IMR-90 (cell line): ENCODE results near the gene CDC42BPA. TPM values are rescaled to one million over a fixed set of nuclear protein-coding genes. Genes with fewer than 3 reads are reported as not detected.

Experiments
- ATAC-seq: fragments of 200-7000 bp; cut with Tn5 transposase; 2 replicates; pipeline ENCODE4 v1.9.1; 2020; ENCODE audit warnings: low read depth, mild to moderate bottlenecking, moderate library complexity
- BruUV-seq: library from RNA; stranded (reverse); fragments of 400-500 nt; replicated peaks from 2 replicates; lab custom pipeline; 2021; lab: Mats Ljungman, UMichigan
- CTCF ChIA-PET: fragments of 300-600 bp; formaldehyde crosslinking; extraction: SDS; loops from one replicate; lab custom pipeline; 2021; ENCODE audit warnings: antibody characterized with exemption; lab: Yijun Ruan, JAX
- POLR2A ChIA-PET: fragments of 300-600 bp; sonication (Branson Sonifier 250); formaldehyde crosslinking; loops from one replicate; lab custom pipeline; 2022; ENCODE audit warnings: antibody characterized with exemption; ENCODE audit not compliant: unreplicated experiment; lab: Charles Lee
- DNase-seq: peaks from one replicate; pipeline ENCODE4 v3.0.0; 2013
- H2AFZ ChIP-seq: replicated peaks from 2 replicates; pipeline ENCODE3; 2013; ENCODE audit warnings: low read length, mild to moderate bottlenecking; ENCODE audit not compliant: poor library complexity
- H2AK5ac ChIP-seq: 2 replicates; pipeline ENCODE4 v1.6.1; 2013; ENCODE audit warnings: low read depth, low read length, inconsistent platforms
- H2AK9ac ChIP-seq: replicated peaks from 2 replicates; pipeline ENCODE3; 2013; ENCODE audit warnings: mild to moderate bottlenecking, low read depth, low read length, moderate library complexity; ENCODE audit not compliant: poor library complexity
- H2BK120ac ChIP-seq: 2 replicates; pipeline ENCODE4 v1.6.1; 2013; ENCODE audit warnings: low read depth, low read length, inconsistent platforms
- H2BK15ac ChIP-seq: 3 replicates; pipeline ENCODE4 v1.6.1; 2013; ENCODE audit warnings: low read depth, low read length, inconsistent platforms
- H2BK20ac ChIP-seq: 2 replicates; pipeline ENCODE4 v1.6.1; 2013; ENCODE audit warnings: low read depth, mild to moderate bottlenecking, inconsistent platforms, low read length, moderate library complexity
- H2BK5ac ChIP-seq: 2 replicates; pipeline ENCODE4 v1.6.1; 2013; ENCODE audit warnings: mild to moderate bottlenecking, low read depth, low read length, inconsistent platforms; ENCODE audit not compliant: poor library complexity, severe bottlenecking
- H3K14ac ChIP-seq: replicated peaks from 2 replicates; pipeline ENCODE4 v1.6.1; 2013; ENCODE audit warnings: low read depth, low read length, inconsistent platforms
- H3K18ac ChIP-seq: 2 replicates; pipeline ENCODE4 v1.6.1; 2013; ENCODE audit warnings: low read depth, low read length, control low read depth
- H3K23ac ChIP-seq: 2 replicates; pipeline ENCODE4 v1.6.1; 2013; ENCODE audit warnings: low read depth, low read length, inconsistent platforms
- H3K27ac ChIP-seq: 2 replicates; pipeline ENCODE4 v1.5.1; 2013; ENCODE audit warnings: mild to moderate bottlenecking, control low read depth, low read length; ENCODE audit not compliant: insufficient read depth
- H3K27me3 ChIP-seq: 2 replicates; pipeline ENCODE4 v1.6.1; 2013; ENCODE audit warnings: low read length; ENCODE audit not compliant: control insufficient read depth, insufficient read depth
- H3K36me3 ChIP-seq: 2 replicates; pipeline ENCODE4 v1.6.1; 2013; ENCODE audit warnings: low read length, mixed read lengths; ENCODE audit not compliant: control insufficient read depth, insufficient read depth
- H3K4ac ChIP-seq: 2 replicates; pipeline ENCODE4 v1.6.1; 2013; ENCODE audit warnings: low read depth, low read length, inconsistent platforms
- H3K4me1 ChIP-seq: 2 replicates; pipeline ENCODE4 v1.6.1; 2013; ENCODE audit warnings: low read length, mixed read lengths; ENCODE audit not compliant: control insufficient read depth, insufficient read depth
- H3K4me2 ChIP-seq: 2 replicates; pipeline ENCODE4 v1.6.1; 2013; ENCODE audit warnings: low read depth, mild to moderate bottlenecking, control low read depth, low read length, moderate library complexity
- H3K4me3 ChIP-seq: 2 replicates; pipeline ENCODE4 v1.5.1; 2013; ENCODE audit warnings: low read depth, mild to moderate bottlenecking, control low read depth, low read length, moderate library complexity; ENCODE audit not compliant: insufficient read depth
- H3K56ac ChIP-seq: 2 replicates; pipeline ENCODE4 v1.6.1; 2013; ENCODE audit warnings: low read length, inconsistent platforms; ENCODE audit not compliant: insufficient read depth; ENCODE audit errors: extremely low read depth
- H3K79me1 ChIP-seq, 2 experiments: 2 replicates each; pipeline ENCODE4 v1.6.1; 2013; ENCODE audit warnings: low read length in 2 of 2, inconsistent platforms in 1 of 2, low read depth in 1 of 2
- H3K9ac ChIP-seq: 2 replicates; pipeline ENCODE4 v1.6.1; 2013; ENCODE audit warnings: low read depth, low read length, control low read depth
- H3K9me1 ChIP-seq: 2 replicates; pipeline ENCODE4 v1.6.1; 2013; ENCODE audit warnings: low read length, inconsistent platforms; ENCODE audit not compliant: insufficient read depth
- H3K9me3 ChIP-seq: 2 replicates; pipeline ENCODE4 v1.6.1; 2013; ENCODE audit warnings: low read length; ENCODE audit not compliant: control insufficient read depth, insufficient read depth
- H4K20me1 ChIP-seq: 2 replicates; pipeline ENCODE4 v1.6.1; 2013; ENCODE audit warnings: low read length, inconsistent platforms; ENCODE audit not compliant: insufficient read depth
- H4K5ac ChIP-seq: 2 replicates; pipeline ENCODE4 v1.6.1; 2013; ENCODE audit warnings: mild to moderate bottlenecking, low read depth, low read length, control low read depth
- H4K8ac ChIP-seq, 2 experiments: 2 replicates each; pipeline ENCODE4 v1.6.1; 2013; ENCODE audit warnings: low read depth in 2 of 2, low read length in 2 of 2, control low read depth in 1 of 2, inconsistent platforms in 1 of 2
- H4K91ac ChIP-seq: 2 replicates; pipeline ENCODE4 v1.6.1; 2013; ENCODE audit warnings: low read depth, low read length, inconsistent platforms; ENCODE audit not compliant: insufficient read depth
- CHD1 ChIP-seq: IDR thresholded peaks from 2 replicates; pipeline ENCODE4 v1.6.1; 2012; ENCODE audit warnings: low read depth, low read length, improper control_type of control experiment
- FOS ChIP-seq: fragments of 150-350 bp; IDR thresholded peaks from 2 replicates; pipeline ENCODE4 v1.6.1; 2016; ENCODE audit warnings: low read depth, low read length
- MAFK ChIP-seq: IDR thresholded peaks from 2 replicates; pipeline ENCODE4 v1.6.1; 2012; ENCODE audit warnings: low read depth, low read length, improper control_type of control experiment
- MAZ ChIP-seq: IDR thresholded peaks from 2 replicates; pipeline ENCODE4 v1.6.1; 2012; ENCODE audit warnings: low read depth, mild to moderate bottlenecking, low read length, improper control_type of control experiment, moderate library complexity, borderline replicate concordance
- MXI1 ChIP-seq: IDR thresholded peaks from 2 replicates; pipeline ENCODE4 v1.6.1; 2012; ENCODE audit warnings: low read depth, mild to moderate bottlenecking, low read length, moderate library complexity, borderline replicate concordance
- NFE2L2 ChIP-seq: fragments of 150-350 bp; IDR thresholded peaks from 2 replicates; pipeline ENCODE4 v1.6.1; 2016; ENCODE audit warnings: low read depth, mild to moderate bottlenecking, low read length
- RAD21 ChIP-seq: IDR thresholded peaks from 2 replicates; pipeline ENCODE4 v1.6.1; 2012; ENCODE audit warnings: low read length, improper control_type of control experiment
- RCOR1 ChIP-seq: IDR thresholded peaks from 2 replicates; pipeline ENCODE4 v1.6.1; 2012; ENCODE audit warnings: mild to moderate bottlenecking, low read length, improper control_type of control experiment; ENCODE audit not compliant: insufficient replicate concordance
- RFX5 ChIP-seq: IDR thresholded peaks from 2 replicates; pipeline ENCODE4 v1.8.0; 2012; ENCODE audit warnings: low read depth, mild to moderate bottlenecking, low read length, moderate library complexity
- SMC3 ChIP-seq: fragments of 150-350 bp; IDR thresholded peaks from 2 replicates; pipeline ENCODE4 v1.6.1; 2016; ENCODE audit warnings: low read depth, mild to moderate bottlenecking, antibody characterized with exemption, low read length, moderate library complexity
- WGBS, 2 experiments: methylation state at CpG; one replicate each; pipeline versions ENCODE4 v1.1.5 to v1.1.7; 2013; ENCODE audit warnings: missing lambda C conversion rate in 2 of 2; ENCODE audit not compliant: insufficient read length in 1 of 2; ENCODE audit errors: extremely low coverage in 2 of 2; 5-methylcytosine and 5-hydroxymethylcytosine counted together
- dilution Hi-C: fragments of 300-500 bp; cut with HindIII; formaldehyde crosslinking; loops from one replicate; pipeline ENCODE4 v1.14.3; 2018; ENCODE audit warnings: low sequenced_read_pairs; ENCODE audit not compliant: unreplicated experiment
- in situ Hi-C: fragments of 300-500 bp; cut with MboI; formaldehyde crosslinking; loops from 3 replicates; pipeline ENCODE4 v1.14.3; 2019; ENCODE audit warnings: low sequenced_read_pairs, inconsistent platforms, mixed read lengths
- intact Hi-C: fragments of 100-400 bp; cut with micrococcal nuclease; formaldehyde crosslinking; loops from 2 replicates; pipeline ENCODE4 v1.10.0; 2022
- polyA plus RNA-seq, 3 experiments: library from polyadenylated mRNA; depleted of rRNA; stranded (reverse); fragments of >200 nt; gene quantifications; 2 replicates each; pipeline ENCODE4 v1.2.3, GENCODE V29; 2012; ENCODE audit warnings: low replicate concordance in 1 of 3
- total RNA-seq: library from RNA; depleted of rRNA; stranded (reverse); fragments of >200 nt; gene quantifications from 2 replicates; pipeline ENCODE4 v1.2.3, GENCODE V29; 2012
- TF ChIP-seq, protein P1 (sequence below): fragments of 150-350 bp; IDR thresholded peaks from 2 replicates; pipeline ENCODE4 v1.6.1; 2016; ENCODE audit warnings: low read depth, mild to moderate bottlenecking, low read length, moderate library complexity, borderline replicate concordance
- TF ChIP-seq, protein P2 (sequence below): fragments of 150-350 bp; IDR thresholded peaks from 2 replicates; pipeline ENCODE4 v1.6.1; 2017; ENCODE audit warnings: mild to moderate bottlenecking, antibody characterized with exemption, low read length, low read depth
- TF ChIP-seq, protein P3 (sequence below): conservative IDR thresholded peaks from 2 replicates; pipeline ENCODE4 v1.5.1; 2012; ENCODE audit warnings: mild to moderate bottlenecking, low read depth, low read length, improper control_type of control experiment

Gene CDC42BPA
- total and polyA plus RNA-seq, 2 of the 4 experiments (the other 2 are of a cell fraction), result 9.4 to 27.8 TPM

DNA sequence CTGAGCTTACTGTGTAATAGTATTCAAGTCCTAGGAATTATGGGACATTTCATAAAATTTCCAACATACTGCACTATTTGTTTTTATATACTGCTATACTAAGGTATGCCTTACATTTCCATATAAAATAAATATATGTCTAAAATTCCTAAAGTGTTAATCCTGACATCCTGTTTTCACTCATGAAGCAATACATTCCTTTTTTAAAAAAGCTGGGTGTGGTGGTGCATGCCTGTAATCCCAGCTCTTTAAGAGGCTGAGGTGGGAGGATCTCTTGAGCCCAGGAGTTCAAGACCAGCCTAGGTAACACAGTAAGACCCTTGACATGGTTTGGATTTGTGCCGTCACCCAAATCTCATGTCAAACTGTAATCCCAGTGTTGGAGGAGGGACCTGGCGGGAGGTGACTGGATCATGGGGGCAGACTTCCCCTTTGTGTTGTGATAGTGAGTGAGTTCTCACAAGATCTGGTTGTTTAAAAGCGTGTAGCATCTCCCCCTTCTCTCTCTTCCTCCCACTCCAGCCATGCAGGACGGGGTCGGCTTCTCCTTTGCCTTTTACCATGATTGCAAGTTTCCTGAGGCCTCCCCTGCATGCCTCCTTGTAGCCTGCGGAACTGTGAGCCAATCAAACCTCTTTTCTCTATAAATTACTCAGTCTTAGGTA, 5.8 kb downstream of the CDC42BPA start:
- no peak overlapping the region for H2BK20ac ChIP-seq
- POLR2A ChIA-PET, result no interaction called here
- peak overlapping the region; percentile 43; the same call in 1 of the 2 replicates for H2AK5ac ChIP-seq
- no peak overlapping the region for H3K4ac ChIP-seq
- H2BK120ac ChIP-seq, result peak overlapping the region; percentile 12; the same call in 1 of the 2 replicates
- no peak overlapping the region for H2AK9ac ChIP-seq
- H3K23ac ChIP-seq, result no peak overlapping the region
- no peak overlapping the region for H3K9ac ChIP-seq
- no peak overlapping the region for H2AFZ ChIP-seq
- no peak overlapping the region for H2BK5ac ChIP-seq
- H3K4me2 ChIP-seq, result no peak overlapping the region
- 0 out of 2 replicates have a peak overlapping the region, but pooled peaks have one; percentile 60 for H3K14ac ChIP-seq
- no peaks in the 10 kb centered on the region for H3K27me3 ChIP-seq
- H4K20me1 ChIP-seq, result peaks cover 20% of the 10 kb centered on the region; the same call in 1 of the 2 replicates
- CTCF ChIA-PET, result interaction anchor here (0.6 kb wide), 1 partner anchor 114 kb away, joined by 4 read pairs; no protein-coding TSS in a partner anchor
- 0 out of 2 replicates have a peak overlapping the region, but pooled peaks have one; percentile 8 for H3K27ac ChIP-seq
- BruUV-seq, result no TSS peak
- H3K18ac ChIP-seq, result no peak overlapping the region
- in situ Hi-C loops, result no loop called here
- peak overlapping the region; percentile 41; the same call in 1 of the 2 replicates for H4K91ac ChIP-seq
- H3K4me3 ChIP-seq, result no peak overlapping the region
- H2BK15ac ChIP-seq, result no peak overlapping the region; the same call in 2 of the 3 replicates
- DNase-seq (no peak), ATAC-seq (no peak; the same call in 1 of the 2 replicates)
- dilution Hi-C loops, result no loop called here
- H4K5ac ChIP-seq, result no peak overlapping the region
- 0 out of 4 replicates have a peak overlapping the region, but pooled peaks of 1 of the 2 experiments have one; percentile 28 for H4K8ac ChIP-seq
- peaks cover 4% of the 10 kb centered on the region; the same call in 1 of the 2 replicates for H3K4me1 ChIP-seq
- peaks cover 3% of the 10 kb centered on the region; the same call in 1 of the 2 replicates for H3K9me1 ChIP-seq
- H3K56ac ChIP-seq, result no peak overlapping the region
- H3K9me3 ChIP-seq, result no peaks in the 10 kb centered on the region
- intact Hi-C loops, result loop anchor here (10.0 kb wide), 1 partner anchor 398 kb away; no protein-coding TSS in a partner anchor
- H3K36me3 ChIP-seq, result 0 out of 2 replicates have a peak, but pooled peaks cover 3% of the 10 kb centered on the region
- H3K79me1 ChIP-seq, result peaks cover 13 to 32% of the 10 kb centered on the region in 2 experiments
- no CpG with 5 or more reads among the region's 6 CpGs for WGBS, 2 experiments
- TF ChIP-seq SMC3, result no peak
- TF ChIP-seq RAD21, result no peak
- no peak for TF ChIP-seq FOS
- no peak for TF ChIP-seq RCOR1
- TF ChIP-seq, protein P1, sequence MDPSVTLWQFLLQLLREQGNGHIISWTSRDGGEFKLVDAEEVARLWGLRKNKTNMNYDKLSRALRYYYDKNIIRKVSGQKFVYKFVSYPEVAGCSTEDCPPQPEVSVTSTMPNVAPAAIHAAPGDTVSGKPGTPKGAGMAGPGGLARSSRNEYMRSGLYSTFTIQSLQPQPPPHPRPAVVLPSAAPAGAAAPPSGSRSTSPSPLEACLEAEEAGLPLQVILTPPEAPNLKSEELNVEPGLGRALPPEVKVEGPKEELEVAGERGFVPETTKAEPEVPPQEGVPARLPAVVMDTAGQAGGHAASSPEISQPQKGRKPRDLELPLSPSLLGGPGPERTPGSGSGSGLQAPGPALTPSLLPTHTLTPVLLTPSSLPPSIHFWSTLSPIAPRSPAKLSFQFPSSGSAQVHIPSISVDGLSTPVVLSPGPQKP, result no peak
- no peak for TF ChIP-seq MAZ
- no peak for TF ChIP-seq MXI1
- TF ChIP-seq, protein P2, sequence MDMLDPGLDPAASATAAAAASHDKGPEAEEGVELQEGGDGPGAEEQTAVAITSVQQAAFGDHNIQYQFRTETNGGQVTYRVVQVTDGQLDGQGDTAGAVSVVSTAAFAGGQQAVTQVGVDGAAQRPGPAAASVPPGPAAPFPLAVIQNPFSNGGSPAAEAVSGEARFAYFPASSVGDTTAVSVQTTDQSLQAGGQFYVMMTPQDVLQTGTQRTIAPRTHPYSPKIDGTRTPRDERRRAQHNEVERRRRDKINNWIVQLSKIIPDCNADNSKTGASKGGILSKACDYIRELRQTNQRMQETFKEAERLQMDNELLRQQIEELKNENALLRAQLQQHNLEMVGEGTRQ, result no peak
- TF ChIP-seq RFX5, result no peak
- TF ChIP-seq, protein P3, sequence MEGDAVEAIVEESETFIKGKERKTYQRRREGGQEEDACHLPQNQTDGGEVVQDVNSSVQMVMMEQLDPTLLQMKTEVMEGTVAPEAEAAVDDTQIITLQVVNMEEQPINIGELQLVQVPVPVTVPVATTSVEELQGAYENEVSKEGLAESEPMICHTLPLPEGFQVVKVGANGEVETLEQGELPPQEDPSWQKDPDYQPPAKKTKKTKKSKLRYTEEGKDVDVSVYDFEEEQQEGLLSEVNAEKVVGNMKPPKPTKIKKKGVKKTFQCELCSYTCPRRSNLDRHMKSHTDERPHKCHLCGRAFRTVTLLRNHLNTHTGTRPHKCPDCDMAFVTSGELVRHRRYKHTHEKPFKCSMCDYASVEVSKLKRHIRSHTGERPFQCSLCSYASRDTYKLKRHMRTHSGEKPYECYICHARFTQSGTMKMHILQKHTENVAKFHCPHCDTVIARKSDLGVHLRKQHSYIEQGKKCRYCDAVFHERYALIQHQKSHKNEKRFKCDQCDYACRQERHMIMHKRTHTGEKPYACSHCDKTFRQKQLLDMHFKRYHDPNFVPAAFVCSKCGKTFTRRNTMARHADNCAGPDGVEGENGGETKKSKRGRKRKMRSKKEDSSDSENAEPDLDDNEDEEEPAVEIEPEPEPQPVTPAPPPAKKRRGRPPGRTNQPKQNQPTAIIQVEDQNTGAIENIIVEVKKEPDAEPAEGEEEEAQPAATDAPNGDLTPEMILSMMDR, result no peak
- TF ChIP-seq NFE2L2, result no peak
- TF ChIP-seq CHD1, result no peak
- TF ChIP-seq MAFK, result no peak
